Ovary (tissue), 9 donors: ENCODE measurements around the gene PRSS35. TPM values are rescaled to one million over a fixed set of nuclear protein-coding genes. Genes with fewer than 3 reads are reported as not detected.

Experiments
- DNase-seq, 5 donors: peaks; one replicate each; pipeline ENCODE4 v3.0.0-alpha.2; 2019 to 2020
- H3K27ac ChIP-seq, 2 donors: fragments of 200-600 bp; one replicate each; pipeline versions ENCODE4 v1.5.1 to v1.8.0; 2019 to 2022
- H3K27me3 ChIP-seq: fragments of 200-600 bp; one replicate; pipeline ENCODE4 v1.8.0; 2022
- H3K36me3 ChIP-seq: fragments of 200-600 bp; sonication (generic); one replicate; pipeline ENCODE4 v1.5.1; 2019
- H3K4me1 ChIP-seq: one replicate; pipeline ENCODE4 v1.8.1; 2013; ENCODE audit warnings: mild to moderate bottlenecking, moderate library complexity; ENCODE audit not compliant: insufficient read depth
- H3K4me3 ChIP-seq: fragments of 200-600 bp; sonication (generic); one replicate; pipeline ENCODE4 v1.5.1; 2017
- H3K9me3 ChIP-seq, 2 donors: fragments of 200-600 bp in 1 of 2; sonication (generic) in 1 of 2; one replicate each; pipeline versions ENCODE4 v1.5.1 to v1.8.1; 2013 to 2019; ENCODE audit warnings: mild to moderate bottlenecking in 1 of 2, moderate library complexity in 1 of 2
- CTCF ChIP-seq, 3 donors: fragments of 450-650 bp in 2 of 3; fragments of 200-600 bp in 1 of 3; IDR thresholded peaks; one replicate each; pipeline versions ENCODE4 v1.5.1 to v1.8.0; 2016 to 2022; ENCODE audit warnings: antibody characterized with exemption in 3 of 3, mild to moderate bottlenecking in 1 of 3
- EP300 ChIP-seq: sonication (generic); formaldehyde crosslinking; IDR thresholded peaks from one replicate; pipeline ENCODE4 v1.6.1; 2017; ENCODE audit warnings: antibody characterized with exemption
- POLR2A ChIP-seq: fragments of 450-650 bp; IDR thresholded peaks from one replicate; pipeline ENCODE4 v1.6.1; 2017; ENCODE audit warnings: antibody characterized with exemption, mild to moderate bottlenecking, moderate library complexity
- WGBS, 3 donors: extraction: QIAGEN DNeasy Blood & Tissue Kit in 1 of 3; methylation state at CpG; one replicate each; pipeline versions ENCODE4 v1.1.5 to v1.1.7; 2013 to 2017; 5-methylcytosine and 5-hydroxymethylcytosine counted together
- intact Hi-C, 4 donors: fragments of 100-400 bp; cut with DNase I; formaldehyde crosslinking; loops; one replicate each; pipeline versions ENCODE4 v1.11.0 to v1.15.1; 2022 to 2023
- polyA plus RNA-seq, 2 donors: library from polyadenylated mRNA; stranded (reverse); fragments of 200-250 nt in 1 of 2; fragments of 350-450 nt in 1 of 2; fragmentation: Illumina TruSeq in 1 of 2; extraction: RNeasy Lipid Tissue Mini Kit (QIAGEN cat#74804) in 1 of 2; gene quantifications; one replicate each; pipeline ENCODE4 v1.2.3, GENCODE V29; 2013 to 2014
- total RNA-seq, 7 donors: library from RNA; depleted of rRNA in 2 of 7; stranded (reverse); fragments of >200 nt in 2 of 7; fragmentation: NEBNext Ultra II Directional in 3 of 7; extraction: Animal tissue kit (Norgen Biotek cat#: 25700) in 3 of 7; gene quantifications; one replicate each; pipeline versions ENCODE4 v1.1.0 to v1.2.4, GENCODE V29; 2016 to 2023
- donor health status: DM: no; HTN: no; CAD: no; lungs with moderate emphysema.
- donor health status: DM: no; HTN: no; CAD: no.
- donor health status: Bipolar disorder and iron deficiency.
- donor health status: DM: yes; HTN: yes; CAD: no.
- donor health status: DM: no; HTN: no; CAD: no.
- donor health status: DM: yes; HTN: yes; CAD: no.

The PRSS35 gene
- total and polyA plus RNA-seq, 9 donors: 2.4 to 11.3 (median 6.8) TPM

GRCh38 chr6:83467620-83468036, 44.7 kb upstream of the PRSS35 start:
- TF ChIP-seq CTCF (IDR thresholded peaks at IDR 0.05): no peak
- TF ChIP-seq EP300: no peak
- TF ChIP-seq POLR2A: no peak
- no peaks in the 10 kb centered on the region for H3K4me1 ChIP-seq
- WGBS, 3 donors: 80 to 89% (median 89%) methylated on average over 3 of the region's 3 CpGs
- no peaks in the 10 kb centered on the region for H3K36me3 ChIP-seq
- no peak for DNase-seq
- H3K27ac ChIP-seq: no peak overlapping the region
- no peaks in the 10 kb centered on the region for H3K9me3 ChIP-seq
- no peaks in the 10 kb centered on the region for H3K27me3 ChIP-seq
- intact Hi-C loops: no loop called here
- H3K4me3 ChIP-seq: no peak overlapping the region

GRCh38 chr6:83470001-83470400, 42.3 kb upstream of the PRSS35 start:
- WGBS, 3 donors: 54 to 75% (median 72%) methylated on average over 4 of the region's 4 CpGs

GRCh38 chr6:83470587-83470986, 41.7 kb upstream of the PRSS35 start:
- WGBS, 3 donors: 93 to 96% (median 95%) methylated on average over 3 of the region's 3 CpGs
- DNase-seq: no peak

More at GRCh38 chr6:83470001-83470400, 42.3 kb upstream of the PRSS35 start:
- H3K4me1 ChIP-seq: no peaks in the 10 kb centered on the region
- no peaks in the 10 kb centered on the region for H3K27me3 ChIP-seq
- intact Hi-C loops: no loop called here
- no peak for DNase-seq
- H3K36me3 ChIP-seq: no peaks in the 10 kb centered on the region
- no peaks in the 10 kb centered on the region for H3K9me3 ChIP-seq
- TF ChIP-seq EP300 (no peak), POLR2A (no peak), CTCF (IDR thresholded peaks at IDR 0.05) (no peak)
- no peak overlapping the region for H3K4me3 ChIP-seq
- H3K27ac ChIP-seq: no peak overlapping the region

GRCh38 chr6:83472767-83473166, 39.6 kb upstream of the PRSS35 start:
- Histone ChIP-seq H3K4me1 (no peaks in the 10 kb centered on the region), H3K27me3 (no peaks in the 10 kb centered on the region), H3K27ac (no peak overlapping the region), H3K4me3 (no peak overlapping the region), H3K36me3 (no peaks in the 10 kb centered on the region), H3K9me3 (no peaks in the 10 kb centered on the region)
- intact Hi-C loops: no loop called here
- no peak for DNase-seq
- WGBS, 3 donors: 82 to 88% (median 84%) methylated on average over 2 of the region's 2 CpGs
- no peak for TF ChIP-seq POLR2A

More at GRCh38 chr6:83470587-83470986, 41.7 kb upstream of the PRSS35 start:
- Histone ChIP-seq H3K27ac (no peak overlapping the region), H3K4me3 (no peak overlapping the region), H3K4me1 (no peaks in the 10 kb centered on the region), H3K36me3 (no peaks in the 10 kb centered on the region), H3K27me3 (no peaks in the 10 kb centered on the region), H3K9me3 (no peaks in the 10 kb centered on the region)
- intact Hi-C loops: no loop called here
- no peak for TF ChIP-seq POLR2A
- no peak for TF ChIP-seq CTCF (IDR thresholded peaks at IDR 0.05)
- TF ChIP-seq EP300: no peak

GRCh38 chr6:83474309-83474708, 38.0 kb upstream of the PRSS35 start:
- 25 to 41% (median 39%) methylated on average over 4 of the region's 4 CpGs for WGBS, 3 donors
- intact Hi-C loops: no loop called here
- Histone ChIP-seq H3K27ac (no peak overlapping the region), H3K4me1 (no peaks in the 10 kb centered on the region), H3K9me3 (no peaks in the 10 kb centered on the region), H3K27me3 (no peaks in the 10 kb centered on the region), H3K4me3 (no peak overlapping the region), H3K36me3 (no peaks in the 10 kb centered on the region)
- TF ChIP-seq EP300 (no peak), CTCF (IDR thresholded peaks at IDR 0.05) (no peak), POLR2A (no peak)
- no peak for DNase-seq
